Thyroid gland (tissue), 4 donors: ENCODE measurements around the gene CPA3. TPM values are rescaled to one million over a fixed set of nuclear protein-coding genes. Genes with fewer than 3 reads are reported as not detected.

ENCODE experiments used
- DNase-seq, 2 donors: peaks; one replicate each; pipeline ENCODE4 v3.0.0-alpha.2; 2019
- H3K27ac ChIP-seq, 3 donors: fragments of 200-600 bp; sonication (generic); 1 replicate in 2 of 3; 2 replicates in 1 of 3; pipeline ENCODE4 v1.5.1; 2016 to 2019; ENCODE audit warnings: mild to moderate bottlenecking in 1 of 3, moderate library complexity in 1 of 3
- H3K27me3 ChIP-seq: fragments of 200-600 bp; sonication (generic); one replicate; pipeline ENCODE4 v1.5.1; 2019
- H3K36me3 ChIP-seq, 2 donors: fragments of 200-600 bp; sonication (generic); one replicate each; pipeline ENCODE4 v1.5.1; 2016 to 2019
- H3K4me1 ChIP-seq, 2 donors: fragments of 200-600 bp; sonication (generic); one replicate each; pipeline ENCODE4 v1.5.1; 2017 to 2019
- H3K4me3 ChIP-seq, 3 donors: fragments of 200-600 bp; sonication (generic); replicated peaks in 1 of 3; 1 replicate in 2 of 3; 2 replicates in 1 of 3; pipeline ENCODE4 v1.5.1; 2016; ENCODE audit warnings: mild to moderate bottlenecking in 1 of 3
- H3K9me3 ChIP-seq: fragments of 200-600 bp; sonication (generic); one replicate; pipeline ENCODE4 v1.5.1; 2017
- CTCF ChIP-seq, 6 experiments: fragments of 200-600 bp in 3 of 6; fragments of 450-650 bp in 3 of 6; sonication (generic) in 3 of 6; IDR thresholded peaks; one replicate each; pipeline ENCODE4 v1.5.1; 2016 to 2019; ENCODE audit warnings: antibody characterized with exemption in 6 of 6, mild to moderate bottlenecking in 2 of 6, inconsistent platforms in 1 of 6, moderate library complexity in 1 of 6
- POLR2A ChIP-seq, 2 donors: fragments of 450-650 bp; IDR thresholded peaks; one replicate each; pipeline ENCODE4 v1.6.1; 2017; ENCODE audit warnings: antibody characterized with exemption in 2 of 2, mild to moderate bottlenecking in 2 of 2, moderate library complexity in 1 of 2
- WGBS, 2 donors: methylation state at CpG; one replicate each; pipeline ENCODE4 v1.1.5; 2017; 5-methylcytosine and 5-hydroxymethylcytosine counted together
- intact Hi-C: fragments of 100-400 bp; cut with DNase I; formaldehyde crosslinking; loops from one replicate; pipeline ENCODE4 v1.15.1; 2023
- total RNA-seq, 4 donors: library from RNA; depleted of rRNA; stranded (reverse); fragments of >200 nt; gene quantifications; one replicate each; pipeline ENCODE4 v1.2.3, GENCODE V29; 2016

Gene CPA3
- total RNA-seq, 4 donors from 2014 or later, result 0.38 to 4.6 (median 0.56) TPM

- no peaks in the 10 kb centered on the region for H3K9me3 ChIP-seq
- H3K27ac ChIP-seq, result no peak overlapping the region
- WGBS, 2 donors, result 79 to 81% methylated on average over 3 of the region's 3 CpGs
- intact Hi-C loops, result loop anchor here (5.0 kb wide), 1 partner anchor 76 kb away; no protein-coding TSS in a partner anchor
- H3K27me3 ChIP-seq, result no peaks in the 10 kb centered on the region
- H3K4me1 ChIP-seq, result no peaks in the 10 kb centered on the region
- no peak for DNase-seq
- H3K4me3 ChIP-seq, result no peak overlapping the region
- no peak for TF ChIP-seq POLR2A (IDR thresholded peaks at IDR 0.05)
- TF ChIP-seq CTCF (IDR thresholded peaks at IDR 0.05), result no peak
- no peaks in the 10 kb centered on the region for H3K36me3 ChIP-seq
These were observed 67.9 kb downstream of the CPA3 start for GRCh38 chr3:148932972-148933371.

- intact Hi-C loops, result no loop called here
- 87 to 88% methylated on average over 10 of the region's 10 CpGs for WGBS, 2 donors
These were observed 72.6 kb downstream of the CPA3 start for GRCh38 chr3:148937467-148938255.

GRCh38 chr3:148938306-148938705, 73.2 kb downstream of the CPA3 start:
- Histone ChIP-seq H3K4me1 (no peaks in the 10 kb centered on the region), H3K9me3 (no peaks in the 10 kb centered on the region), H3K4me3 (no peak overlapping the region), H3K27me3 (no peaks in the 10 kb centered on the region), H3K36me3 (no peaks in the 10 kb centered on the region), H3K27ac (no peak overlapping the region)
- WGBS, 2 donors, result 82 to 85% methylated on average over 2 of the region's 2 CpGs
- intact Hi-C loops, result no loop called here
- TF ChIP-seq POLR2A (IDR thresholded peaks at IDR 0.05) (no peak), CTCF (IDR thresholded peaks at IDR 0.05) (no peak)
- no peak for DNase-seq

More at GRCh38 chr3:148937467-148938255, 72.6 kb downstream of the CPA3 start:
- DNase-seq, result no peak
- TF ChIP-seq CTCF (IDR thresholded peaks at IDR 0.05) (no peak), POLR2A (IDR thresholded peaks at IDR 0.05) (no peak)
- Histone ChIP-seq H3K27me3 (no peaks in the 10 kb centered on the region), H3K4me3 (no peak overlapping the region), H3K4me1 (no peaks in the 10 kb centered on the region), H3K9me3 (no peaks in the 10 kb centered on the region), H3K36me3 (no peaks in the 10 kb centered on the region), H3K27ac (no peak overlapping the region)

GRCh38 chr3:148938936-148939335, 73.8 kb downstream of the CPA3 start:
- Histone ChIP-seq H3K4me3 (no peak overlapping the region), H3K27me3 (no peaks in the 10 kb centered on the region), H3K27ac (no peak overlapping the region), H3K4me1 (no peaks in the 10 kb centered on the region), H3K36me3 (no peaks in the 10 kb centered on the region), H3K9me3 (no peaks in the 10 kb centered on the region)
- intact Hi-C loops, result no loop called here
- WGBS, 2 donors, result 68 to 78% methylated on average over 7 of the region's 7 CpGs
- DNase-seq, result no peak
- TF ChIP-seq POLR2A (IDR thresholded peaks at IDR 0.05) (no peak), CTCF (IDR thresholded peaks at IDR 0.05) (no peak)

- no peak overlapping the region for H3K4me3 ChIP-seq
- intact Hi-C loops, result loop anchor here (5.0 kb wide), 1 partner anchor 79 kb away; no protein-coding TSS in a partner anchor
- no peaks in the 10 kb centered on the region for H3K4me1 ChIP-seq
- H3K36me3 ChIP-seq, result no peaks in the 10 kb centered on the region
- no peak for DNase-seq
- no peak for TF ChIP-seq POLR2A (IDR thresholded peaks at IDR 0.05)
- no peak for TF ChIP-seq CTCF (IDR thresholded peaks at IDR 0.05)
- H3K27me3 ChIP-seq, result no peaks in the 10 kb centered on the region
- H3K27ac ChIP-seq, result no peak overlapping the region
- no peaks in the 10 kb centered on the region for H3K9me3 ChIP-seq
- 78 to 84% methylated on average over 3 of the region's 3 CpGs for WGBS, 2 donors
These were observed 75.9 kb downstream of the CPA3 start for GRCh38 chr3:148940983-148941382.
